WTC11 (cell line): ENCODE results near the gene AP4M1.

ENCODE experiments used
- PRRX2 ChIP-seq: fragments of 250-450 bp; sonication (Bioruptor Pico); IDR thresholded peaks from 2 replicates; pipeline ENCODE4 v1.8.0; 2021; ENCODE audit warnings: mild to moderate bottlenecking
- TF ChIP-seq, protein P1 (sequence below): fragments of 200-600 bp; IDR thresholded peaks from 2 replicates; pipeline ENCODE4 v1.8.0; 2022; ENCODE audit warnings: antibody characterized with exemption
- TF ChIP-seq, protein P2 (sequence below): fragments of 250-450 bp; sonication (Bioruptor Pico); IDR thresholded peaks from 2 replicates; pipeline ENCODE4 v1.8.0; 2021; ENCODE audit warnings: mild to moderate bottlenecking

DNA sequence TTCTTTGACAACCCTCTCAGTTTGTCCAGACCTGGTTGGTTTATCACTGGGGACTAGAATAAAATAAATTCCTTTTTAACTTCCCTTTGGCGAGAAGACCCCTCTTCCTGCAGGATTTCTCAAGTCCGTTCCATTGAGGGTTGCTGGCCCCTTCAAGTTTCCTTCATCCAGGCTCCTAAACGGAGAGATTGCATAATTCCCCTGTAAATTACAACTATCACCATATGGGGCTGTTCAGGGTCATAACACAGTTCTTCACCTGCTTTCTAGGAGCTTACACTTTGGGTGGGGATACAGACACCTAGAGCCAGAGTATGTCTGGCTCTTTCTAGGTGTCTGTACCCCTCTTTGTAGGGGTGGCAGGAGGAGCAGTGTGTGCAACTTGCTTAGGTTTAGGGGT, 15.9 kb upstream of the AP4M1 start:
- no peak for TF ChIP-seq PRRX2 (CRISPR knock-in tag)
- TF ChIP-seq, protein P1, sequence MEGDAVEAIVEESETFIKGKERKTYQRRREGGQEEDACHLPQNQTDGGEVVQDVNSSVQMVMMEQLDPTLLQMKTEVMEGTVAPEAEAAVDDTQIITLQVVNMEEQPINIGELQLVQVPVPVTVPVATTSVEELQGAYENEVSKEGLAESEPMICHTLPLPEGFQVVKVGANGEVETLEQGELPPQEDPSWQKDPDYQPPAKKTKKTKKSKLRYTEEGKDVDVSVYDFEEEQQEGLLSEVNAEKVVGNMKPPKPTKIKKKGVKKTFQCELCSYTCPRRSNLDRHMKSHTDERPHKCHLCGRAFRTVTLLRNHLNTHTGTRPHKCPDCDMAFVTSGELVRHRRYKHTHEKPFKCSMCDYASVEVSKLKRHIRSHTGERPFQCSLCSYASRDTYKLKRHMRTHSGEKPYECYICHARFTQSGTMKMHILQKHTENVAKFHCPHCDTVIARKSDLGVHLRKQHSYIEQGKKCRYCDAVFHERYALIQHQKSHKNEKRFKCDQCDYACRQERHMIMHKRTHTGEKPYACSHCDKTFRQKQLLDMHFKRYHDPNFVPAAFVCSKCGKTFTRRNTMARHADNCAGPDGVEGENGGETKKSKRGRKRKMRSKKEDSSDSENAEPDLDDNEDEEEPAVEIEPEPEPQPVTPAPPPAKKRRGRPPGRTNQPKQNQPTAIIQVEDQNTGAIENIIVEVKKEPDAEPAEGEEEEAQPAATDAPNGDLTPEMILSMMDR: no peak
- TF ChIP-seq, protein P2, sequence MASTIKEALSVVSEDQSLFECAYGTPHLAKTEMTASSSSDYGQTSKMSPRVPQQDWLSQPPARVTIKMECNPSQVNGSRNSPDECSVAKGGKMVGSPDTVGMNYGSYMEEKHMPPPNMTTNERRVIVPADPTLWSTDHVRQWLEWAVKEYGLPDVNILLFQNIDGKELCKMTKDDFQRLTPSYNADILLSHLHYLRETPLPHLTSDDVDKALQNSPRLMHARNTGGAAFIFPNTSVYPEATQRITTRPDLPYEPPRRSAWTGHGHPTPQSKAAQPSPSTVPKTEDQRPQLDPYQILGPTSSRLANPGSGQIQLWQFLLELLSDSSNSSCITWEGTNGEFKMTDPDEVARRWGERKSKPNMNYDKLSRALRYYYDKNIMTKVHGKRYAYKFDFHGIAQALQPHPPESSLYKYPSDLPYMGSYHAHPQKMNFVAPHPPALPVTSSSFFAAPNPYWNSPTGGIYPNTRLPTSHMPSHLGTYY: no peak
